Peyer's patch (tissue), 4 donors: ENCODE measurements around the gene MILR1. TPM values are rescaled to one million over a fixed set of nuclear protein-coding genes. Genes with fewer than 3 reads are reported as not detected.

Source experiments
- DNase-seq, 3 donors: peaks; one replicate each; pipeline ENCODE4 v3.0.0-alpha.2; 2017 to 2019
- H3K27ac ChIP-seq, 4 donors: fragments of 200-600 bp; sonication (generic); one replicate each; pipeline ENCODE4 v1.5.1; 2016 to 2019
- H3K27me3 ChIP-seq, 2 donors: fragments of 200-600 bp; sonication (generic); one replicate each; pipeline ENCODE4 v1.5.1; 2019
- H3K36me3 ChIP-seq, 3 donors: fragments of 200-600 bp; sonication (generic); one replicate each; pipeline ENCODE4 v1.5.1; 2016 to 2019
- H3K4me1 ChIP-seq, 4 donors: fragments of 200-600 bp; sonication (generic); one replicate each; pipeline ENCODE4 v1.5.1; 2016 to 2019
- H3K4me3 ChIP-seq, 4 donors: fragments of 200-600 bp; sonication (generic); 1 replicate in 3 of 4; 2 replicates in 1 of 4; pipeline ENCODE4 v1.5.1; 2016 to 2019; ENCODE audit warnings: mild to moderate bottlenecking in 1 of 4
- H3K9me3 ChIP-seq, 4 donors: fragments of 200-600 bp; sonication (generic); one replicate each; pipeline ENCODE4 v1.5.1; 2016 to 2019; ENCODE audit warnings: mild to moderate bottlenecking in 1 of 4
- CTCF ChIP-seq, 6 experiments: fragments of 450-650 bp in 4 of 6; fragments of 200-600 bp in 2 of 6; sonication (generic) in 1 of 6; IDR thresholded peaks; one replicate each; pipeline ENCODE4 v1.5.1; 2017 to 2019; ENCODE audit warnings: antibody characterized with exemption in 6 of 6, mild to moderate bottlenecking in 3 of 6, moderate library complexity in 1 of 6
- POLR2A ChIP-seq, 2 donors: fragments of 450-650 bp; IDR thresholded peaks; one replicate each; pipeline ENCODE4 v1.5.1; 2017; ENCODE audit warnings: antibody characterized with exemption in 2 of 2, mild to moderate bottlenecking in 2 of 2, moderate library complexity in 2 of 2
- total RNA-seq, 4 donors: library from RNA; depleted of rRNA; stranded (reverse); fragments of >200 nt; gene quantifications; one replicate each; pipeline ENCODE4 v1.1.0, GENCODE V29; 2016

The MILR1 gene, protein sequence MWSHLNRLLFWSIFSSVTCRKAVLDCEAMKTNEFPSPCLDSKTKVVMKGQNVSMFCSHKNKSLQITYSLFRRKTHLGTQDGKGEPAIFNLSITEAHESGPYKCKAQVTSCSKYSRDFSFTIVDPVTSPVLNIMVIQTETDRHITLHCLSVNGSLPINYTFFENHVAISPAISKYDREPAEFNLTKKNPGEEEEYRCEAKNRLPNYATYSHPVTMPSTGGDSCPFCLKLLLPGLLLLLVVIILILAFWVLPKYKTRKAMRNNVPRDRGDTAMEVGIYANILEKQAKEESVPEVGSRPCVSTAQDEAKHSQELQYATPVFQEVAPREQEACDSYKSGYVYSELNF
- total RNA-seq, result 10 to 100 TPM in 1 of 4 donors, 1 to 10 TPM in 2, not detected in 1; 3.3 to 10.7 (median 5.6) TPM

DNA sequence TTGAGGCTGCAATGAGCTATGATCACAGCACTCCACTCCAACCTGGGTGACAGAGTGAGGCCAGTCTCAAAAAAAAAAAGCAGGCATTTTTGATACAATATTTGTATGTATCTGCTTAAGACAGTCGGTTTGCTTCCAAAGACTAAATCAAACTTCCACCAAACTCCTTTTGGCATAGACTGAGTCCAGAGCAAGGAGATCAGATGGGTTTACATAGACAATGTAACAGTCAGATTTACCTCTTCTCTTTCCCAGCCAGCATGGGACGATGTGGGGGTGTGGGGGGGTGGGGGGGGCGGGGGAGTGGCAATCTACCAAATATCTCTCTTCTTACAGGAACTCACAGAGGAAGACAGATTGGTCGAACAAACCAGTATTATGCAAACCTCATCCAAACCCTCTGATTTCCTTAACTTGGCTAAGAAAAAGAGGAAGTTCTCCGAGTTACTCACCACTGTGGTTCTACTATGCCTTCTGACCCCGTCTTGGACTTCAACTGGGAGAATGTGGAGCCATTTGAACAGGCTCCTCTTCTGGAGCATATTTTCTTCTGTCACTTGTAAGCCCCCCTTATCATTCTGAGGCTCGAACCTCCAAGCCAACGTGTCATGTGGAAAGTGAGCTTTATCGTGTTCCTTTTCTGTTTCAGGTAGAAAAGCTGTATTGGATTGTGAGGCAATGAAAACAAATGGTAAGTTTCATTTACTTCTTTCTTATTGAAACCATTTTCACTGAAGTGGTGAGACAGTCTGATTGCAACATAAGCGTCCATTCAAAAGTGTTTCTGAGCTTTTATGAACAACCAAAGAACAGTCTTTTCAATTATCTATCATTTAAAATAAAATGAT is at the start of gene MILR1:
TSS of gene MILR1 (plus strand) at position 451 of the 848 bp plus-strand sequence. CDS start at position 505, 54 bp downstream.
- Histone ChIP-seq H3K27me3 (no peaks in the 10 kb centered on the region), H3K9me3 (no peaks in the 10 kb centered on the region), H3K27ac (peak within 1 kb of the TSS; percentile 20 to 63 (median 60)), H3K36me3 (no peaks in the 10 kb centered on the region), H3K4me1 (no peaks in the 10 kb centered on the region), H3K4me3 (peak within 1 kb of the TSS in 1 of 4 donors; percentile 6)
- TF ChIP-seq CTCF (IDR thresholded peaks at IDR 0.05), result no peak
- no peak for TF ChIP-seq POLR2A (IDR thresholded peaks at IDR 0.05)
- DNase-seq, result peak in 2 of 3 donors; percentile 38 to 63

DNA sequence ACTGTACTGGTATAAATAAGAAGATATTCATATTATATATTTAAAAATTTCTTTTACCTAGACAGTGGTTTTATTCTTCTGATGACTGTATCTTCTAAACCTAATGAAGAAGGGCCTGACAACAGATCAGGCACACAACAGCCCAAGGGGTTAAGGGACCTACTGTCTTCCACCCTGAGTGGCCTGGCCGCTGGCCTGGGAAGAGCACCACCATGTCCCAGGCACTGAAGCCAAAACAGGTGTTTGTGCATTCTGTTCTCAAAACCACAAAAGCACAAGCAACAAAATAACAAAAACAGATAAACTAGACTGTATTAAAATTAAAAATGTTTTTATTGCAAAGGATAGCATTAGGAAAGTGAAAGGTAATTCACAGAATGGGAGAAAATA is 49.2 kb upstream of the MILR1 start:
- H3K4me3 ChIP-seq, result no peak overlapping the region
- H3K9me3 ChIP-seq, result no peaks in the 10 kb centered on the region
- peaks cover 0 to 5% (median 0%) of the 10 kb centered on the region in 4 donors for H3K4me1 ChIP-seq
- TF ChIP-seq POLR2A (IDR thresholded peaks at IDR 0.05), result no peak
- no peak for TF ChIP-seq CTCF (IDR thresholded peaks at IDR 0.05)
- H3K27me3 ChIP-seq, result no peaks in the 10 kb centered on the region
- peak in 1 of 3 donors; percentile 3 for DNase-seq
- no peaks in the 10 kb centered on the region for H3K36me3 ChIP-seq
- H3K27ac ChIP-seq, result no peak overlapping the region

GRCh38 chr17:64400642-64401041 is 48.3 kb upstream of the MILR1 start:
- no peaks in the 10 kb centered on the region for H3K9me3 ChIP-seq

GRCh38 chr17:64401244-64401860 is 47.6 kb upstream of the MILR1 start:
- Histone ChIP-seq H3K27ac (no peak overlapping the region), H3K36me3 (no peaks in the 10 kb centered on the region), H3K27me3 (no peaks in the 10 kb centered on the region), H3K4me1 (peaks cover 0 to 5% (median 0%) of the 10 kb centered on the region in 4 donors), H3K9me3 (no peaks in the 10 kb centered on the region), H3K4me3 (no peak overlapping the region)
- TF ChIP-seq CTCF (IDR thresholded peaks at IDR 0.05) (no peak), POLR2A (IDR thresholded peaks at IDR 0.05) (no peak)
- DNase-seq, result no peak

More at GRCh38 chr17:64400642-64401041, 48.3 kb upstream of the MILR1 start:
- no peaks in the 10 kb centered on the region for H3K27me3 ChIP-seq
- H3K4me1 ChIP-seq, result peaks cover 0 to 5% (median 0%) of the 10 kb centered on the region in 4 donors
- H3K36me3 ChIP-seq, result no peaks in the 10 kb centered on the region
- no peak overlapping the region for H3K4me3 ChIP-seq
- H3K27ac ChIP-seq, result no peak overlapping the region
- no peak for TF ChIP-seq CTCF (IDR thresholded peaks at IDR 0.05)
- TF ChIP-seq POLR2A (IDR thresholded peaks at IDR 0.05), result no peak
- no peak for DNase-seq

DNA sequence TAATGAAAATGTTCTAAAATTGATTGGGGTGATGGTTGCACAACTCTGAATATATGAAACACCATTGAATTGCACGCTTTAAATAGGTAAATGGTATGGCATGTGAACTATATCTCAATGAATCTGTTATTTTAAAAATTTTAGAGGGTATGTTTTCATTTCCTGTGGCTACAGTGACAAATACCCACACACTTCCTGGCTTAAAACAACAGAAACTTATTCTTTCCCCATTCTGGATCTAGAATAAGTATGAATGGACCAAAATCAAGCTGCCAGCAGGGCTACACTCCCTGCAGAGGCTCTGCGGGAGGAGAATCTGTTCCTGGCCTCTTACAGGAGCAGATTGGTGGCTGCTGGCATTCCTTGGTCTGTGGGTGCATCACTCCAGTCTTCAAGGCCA is 47.0 kb upstream of the MILR1 start:
- no peak for TF ChIP-seq POLR2A (IDR thresholded peaks at IDR 0.05)
- no peak for TF ChIP-seq CTCF (IDR thresholded peaks at IDR 0.05)
- peak in 1 of 3 donors; percentile 18 for DNase-seq
- no peak overlapping the region for H3K27ac ChIP-seq

More for the DNA sequence above, 47.0 kb upstream of the MILR1 start:
- no peaks in the 10 kb centered on the region for H3K27me3 ChIP-seq
- H3K9me3 ChIP-seq, result no peaks in the 10 kb centered on the region
- no peaks in the 10 kb centered on the region for H3K36me3 ChIP-seq
- no peak overlapping the region for H3K4me3 ChIP-seq
- H3K4me1 ChIP-seq, result peaks cover 0 to 5% (median 0%) of the 10 kb centered on the region in 4 donors
